NCI-H2171 (cell line): ENCODE data around the gene UBE4A.

Source experiments
- DNase-seq: peaks from one replicate; lab custom pipeline; 2025; lab: John Stamatoyannopoulos, UW

Gene UBE4A

GRCh38 chr11:118437208-118438125 is 78.1 kb downstream of the UBE4A start:
- DNase-seq, result no peak

DNA sequence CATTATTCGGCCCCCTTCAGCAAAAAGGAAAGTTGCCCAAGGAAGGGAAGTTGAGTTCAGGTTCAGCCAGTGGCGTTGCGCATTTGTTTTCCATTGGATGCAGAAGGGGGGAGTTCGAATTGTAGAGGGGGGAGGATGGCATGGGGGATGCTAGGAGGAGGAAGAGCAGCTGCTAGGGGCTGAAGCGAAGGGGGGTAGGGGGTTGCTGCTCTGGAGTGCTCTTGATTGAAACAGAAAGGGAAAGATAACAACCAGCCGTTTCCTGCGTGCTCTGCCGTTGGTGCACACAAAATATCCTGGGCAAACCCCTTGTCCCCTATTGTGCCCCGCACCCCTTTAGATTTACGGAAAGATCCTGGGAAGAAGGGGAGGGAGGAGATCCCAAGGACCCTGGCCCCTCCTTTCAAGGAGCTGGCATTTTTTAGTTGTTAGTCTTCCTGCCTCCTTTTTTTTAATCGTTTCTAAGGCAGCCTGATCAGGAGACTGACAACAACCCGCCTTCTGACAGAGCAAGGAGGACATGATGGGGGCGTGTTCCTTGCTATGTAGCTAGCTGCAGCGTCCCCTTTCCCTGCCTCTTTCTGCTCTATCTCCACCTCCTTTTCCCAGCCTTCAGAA is 79.0 kb downstream of the UBE4A start:
- DNase-seq, result no peak

GRCh38 chr11:118439646-118440045 is 80.2 kb downstream of the UBE4A start:
- DNase-seq, result no peak

DNA sequence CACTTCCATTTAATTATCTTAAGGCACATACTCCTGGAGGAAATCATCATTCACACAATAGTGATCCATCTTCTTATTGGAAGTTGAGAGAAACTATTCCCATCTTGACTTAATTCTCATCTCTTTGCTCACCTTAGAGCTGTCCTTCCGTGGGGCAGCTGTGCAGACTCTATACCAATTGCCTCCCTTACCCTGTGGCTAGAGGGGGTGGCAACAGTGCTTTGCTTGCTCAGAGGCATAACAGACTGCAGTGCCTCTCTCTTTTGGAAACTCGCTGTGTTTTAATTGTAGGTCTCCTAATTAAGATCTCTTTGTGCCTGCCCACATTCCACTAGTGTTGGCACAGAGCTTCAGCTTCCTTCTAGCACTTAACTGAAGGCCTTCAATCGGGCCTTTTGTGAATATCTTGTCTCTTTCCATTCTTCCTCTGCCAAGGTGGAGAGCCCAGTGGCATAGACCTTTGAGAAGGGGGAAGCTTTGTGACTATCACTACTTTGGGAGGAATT is 82.4 kb downstream of the UBE4A start:
- no peak for DNase-seq

- DNase-seq, result no peak
These were observed 82.9 kb downstream of the UBE4A start for GRCh38 chr11:118442301-118442700.

GRCh38 chr11:118442908-118443589 is 83.6 kb downstream of the UBE4A start:
- DNase-seq, result no peak

DNA sequence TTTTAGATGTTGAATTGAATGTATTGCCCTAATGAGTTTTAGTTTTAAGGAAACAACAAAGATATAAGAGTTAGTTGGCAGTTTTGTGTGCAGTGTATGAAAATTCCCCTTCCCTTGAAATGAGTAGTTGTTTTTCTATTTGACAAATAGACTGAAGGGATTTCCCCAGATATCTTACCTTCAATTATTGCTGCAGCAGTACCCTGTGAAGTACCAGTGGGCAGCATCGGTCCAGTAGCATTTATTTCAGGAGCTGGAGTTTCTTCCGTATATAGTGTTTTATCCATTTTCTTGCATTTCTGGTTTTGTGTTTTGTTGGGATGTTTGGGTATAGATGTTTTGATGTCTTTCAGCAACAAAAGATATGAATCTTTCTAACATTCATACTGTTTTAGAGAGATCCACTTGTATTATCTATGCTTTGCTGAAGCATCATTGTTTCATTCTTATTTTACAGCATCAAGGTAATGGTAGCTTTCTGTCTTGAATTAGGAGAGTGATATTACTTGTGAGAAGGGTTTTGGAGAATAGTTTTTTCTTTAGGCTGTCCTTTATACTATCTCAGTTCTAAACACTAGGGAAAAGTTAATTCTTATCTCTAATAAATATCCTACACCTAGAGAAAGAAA is 84.3 kb downstream of the UBE4A start:
- no peak for DNase-seq

- no peak for DNase-seq
These were observed 88.0 kb downstream of the UBE4A start for GRCh38 chr11:118447423-118447822.

DNA sequence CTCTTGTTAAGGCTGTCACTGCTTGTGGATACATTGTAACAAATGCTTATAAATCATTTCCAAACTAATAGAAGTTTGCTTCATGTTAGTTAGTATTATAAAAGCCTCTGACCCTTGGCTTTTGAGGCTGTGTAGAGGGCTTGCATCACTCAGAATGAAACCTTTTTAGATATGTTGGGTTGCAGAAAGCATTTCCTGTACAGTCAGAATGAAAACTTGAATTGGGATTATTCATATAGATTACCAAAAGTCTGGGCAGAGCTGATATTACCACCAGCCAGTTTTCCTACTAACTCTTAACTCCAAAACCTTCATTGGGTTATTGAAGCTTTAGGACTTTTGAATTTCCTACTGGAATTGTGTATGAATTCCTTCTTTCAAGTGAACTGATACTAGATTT is 88.9 kb downstream of the UBE4A start:
- DNase-seq, result no peak
